Activated T-cell treated with anti-CD3 and anti-CD28 coated beads, Interleukin-2, amount 50 U/mL, for 72 hours (primary cell): ENCODE data around the gene NEU4. TPM values are rescaled to one million over a fixed set of nuclear protein-coding genes. Genes with fewer than 3 reads are reported as not detected.
A peak's percentile ranks its signal among the peaks of the same experiment; 100 is the strongest.
"Not testable (repeated sequence)": the region's sequence is repeated elsewhere in the genome, so short reads cannot be mapped to it uniquely, and the experiment has no call there.

Experiments used
- ATAC-seq, 2 donors: fragments of 150-1000 bp; cut with Tn5 transposase; replicated peaks in 1 of 2; 2 replicates each; pipeline ENCODE4 v1.10.0; 2021; ENCODE audit warnings: moderate library complexity in 2 of 2, mild to moderate bottlenecking in 1 of 2
- DNase-seq, 2 donors: peaks; one replicate each; pipeline ENCODE4 v3.0.0; 2021 to 2022; ENCODE audit warnings: mixed read lengths in 1 of 2
- H3K27ac Mint-ChIP-seq: one replicate; pipeline ENCODE4 v1.8.0; 2022; ENCODE audit warnings: mild to moderate bottlenecking, moderate library complexity, mixed read lengths
- H3K27me3 Mint-ChIP-seq: one replicate; pipeline ENCODE4 v1.8.0; 2022; ENCODE audit warnings: low read depth, mixed read lengths
- H3K36me3 Mint-ChIP-seq, 2 donors: one replicate each; pipeline ENCODE4 v1.8.0; 2022; ENCODE audit warnings: mixed read lengths in 2 of 2, mild to moderate bottlenecking in 1 of 2; ENCODE audit not compliant: insufficient read depth in 2 of 2
- H3K4me1 Mint-ChIP-seq: one replicate; pipeline ENCODE4 v1.8.0; 2022; ENCODE audit warnings: low read depth, mixed read lengths
- H3K4me3 Mint-ChIP-seq, 2 donors: one replicate each; pipeline ENCODE4 v1.8.0; 2022; ENCODE audit warnings: mild to moderate bottlenecking in 2 of 2, mixed read lengths in 2 of 2, moderate library complexity in 2 of 2
- H3K9me3 Mint-ChIP-seq, 2 donors: one replicate each; pipeline ENCODE4 v1.8.0; 2022; ENCODE audit warnings: mixed read lengths in 2 of 2
- total RNA-seq, 2 donors: library from RNA; stranded (reverse); gene quantifications; one replicate each; pipeline ENCODE4 v1.2.3, GENCODE V29; 2022

The NEU4 gene
- total RNA-seq, 2 donors from 2014 or later = 0.37 to 1.4 TPM

DNA sequence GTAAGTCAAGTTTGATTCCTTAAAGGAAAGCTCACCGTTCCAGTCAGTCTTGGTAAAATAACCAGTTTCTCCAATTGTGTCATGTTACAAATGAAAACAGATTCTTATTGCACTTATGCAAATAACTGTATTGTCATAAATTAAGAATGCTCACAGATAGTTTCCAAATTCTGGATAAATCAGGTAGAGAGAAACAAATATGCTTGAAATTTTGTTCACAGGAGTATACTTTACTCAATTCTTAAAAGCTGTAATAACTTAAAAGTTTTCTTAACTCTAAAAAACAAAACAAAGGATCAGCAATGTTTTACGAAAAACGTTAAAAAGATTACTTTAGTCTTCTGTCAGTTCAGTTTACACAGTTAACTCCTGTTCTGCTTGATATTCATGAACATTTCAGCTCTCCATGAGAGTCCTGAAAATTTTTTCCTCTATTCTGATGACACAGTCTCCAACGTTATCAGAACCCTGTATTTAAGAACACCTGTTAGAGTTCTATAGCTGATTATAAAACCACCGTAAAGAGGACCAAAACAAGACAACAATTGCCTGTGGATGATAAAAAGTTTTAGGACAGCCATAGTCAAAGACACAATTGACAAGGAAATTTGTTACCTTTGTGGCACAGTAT lies 27.9 kb upstream of the NEU4 start:
- DNase-seq (no peak), ATAC-seq (no peak)
- Mint-ChIP-seq H3K4me3 (no peak overlapping the region), H3K4me1 (no peaks in the 10 kb centered on the region), H3K27ac (no peak overlapping the region), H3K36me3 (peaks cover 4 to 5% of the 10 kb centered on the region in 2 donors), H3K9me3 (peaks cover 0 to 4% of the 10 kb centered on the region in 2 donors), H3K27me3 (no peaks in the 10 kb centered on the region)

DNA sequence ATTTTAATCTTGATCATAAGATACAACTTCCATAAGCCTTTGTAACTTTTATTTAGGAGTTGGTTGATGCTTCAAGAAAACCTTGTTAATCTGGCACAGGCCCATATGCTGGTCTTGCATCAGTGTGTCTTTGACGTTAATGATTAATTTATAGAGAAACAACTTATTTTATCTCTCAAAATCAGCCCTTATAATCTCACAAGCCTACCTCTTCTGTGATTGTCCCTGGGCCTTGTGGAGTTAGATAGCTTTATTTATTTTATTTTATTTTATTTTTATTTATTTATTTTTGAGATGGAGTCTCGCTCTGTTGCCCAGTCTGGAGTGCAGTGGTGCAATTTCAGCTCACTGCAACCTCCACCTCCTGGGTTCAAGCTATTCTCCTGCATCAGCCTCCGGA lies 26.9 kb upstream of the NEU4 start:
- not testable (repeated sequence) for H3K4me3 Mint-ChIP-seq, H3K27me3 Mint-ChIP-seq, H3K4me1 Mint-ChIP-seq, DNase-seq, ATAC-seq, H3K36me3 Mint-ChIP-seq, H3K27ac Mint-ChIP-seq, H3K9me3 Mint-ChIP-seq

DNA sequence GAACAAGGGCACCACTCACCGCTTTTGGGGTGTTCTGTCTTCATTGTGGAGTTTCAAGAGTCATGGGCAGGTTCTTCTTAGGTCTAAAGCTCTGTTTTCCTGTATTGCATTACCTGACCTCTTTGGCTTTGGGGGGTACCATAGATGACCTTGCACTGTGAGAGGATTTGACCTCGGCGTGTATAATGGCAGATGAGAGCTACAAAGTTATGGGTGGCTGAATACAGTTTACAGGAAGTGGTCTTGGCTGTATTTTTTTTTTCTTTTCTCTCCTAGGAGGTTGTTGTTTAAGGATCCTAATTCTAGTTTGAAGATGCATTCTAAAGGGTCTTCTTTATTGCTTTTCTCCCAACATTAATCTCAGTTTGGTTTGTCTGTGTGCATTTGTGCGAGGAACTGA lies 20.9 kb upstream of the NEU4 start:
- H3K27ac Mint-ChIP-seq = peak overlapping the region; percentile 58
- peaks cover 17% of the 10 kb centered on the region for H3K27me3 Mint-ChIP-seq
- peak overlapping the region; percentile 12 to 32 for H3K4me3 Mint-ChIP-seq
- DNase-seq (no peak), ATAC-seq (peak in 1 of 2 donors; percentile 7)
- peaks cover 9 to 23% of the 10 kb centered on the region in 2 donors for H3K36me3 Mint-ChIP-seq
- peaks cover 2 to 11% of the 10 kb centered on the region in 2 donors for H3K9me3 Mint-ChIP-seq
- H3K4me1 Mint-ChIP-seq = peaks cover 32% of the 10 kb centered on the region

DNA sequence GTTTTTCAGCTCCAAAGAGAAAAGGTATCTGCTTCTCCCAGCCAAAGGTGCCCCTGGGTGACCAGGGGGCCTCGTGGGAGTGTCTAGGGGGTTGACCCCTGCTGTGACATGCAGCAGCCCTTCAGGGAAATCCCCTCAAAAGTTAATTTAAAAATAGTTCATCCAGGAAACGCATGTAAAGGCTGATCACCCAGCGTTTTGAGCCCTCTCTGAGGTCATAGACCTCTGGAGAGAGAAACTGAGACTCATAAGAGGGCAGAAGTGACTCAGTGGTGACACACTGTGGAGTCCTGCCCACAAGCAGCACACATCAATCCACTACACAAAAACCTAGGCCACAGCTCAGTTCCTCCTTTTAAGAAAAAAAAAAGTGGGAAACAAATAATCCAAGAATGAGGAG lies 20.4 kb upstream of the NEU4 start:
- H3K9me3 Mint-ChIP-seq = peaks cover 2 to 10% of the 10 kb centered on the region in 2 donors
- H3K27me3 Mint-ChIP-seq = peaks cover 17% of the 10 kb centered on the region
- peak overlapping the region; percentile 55 for H3K27ac Mint-ChIP-seq
- peaks cover 8 to 21% of the 10 kb centered on the region in 2 donors for H3K36me3 Mint-ChIP-seq
- H3K4me1 Mint-ChIP-seq = peaks cover 32% of the 10 kb centered on the region
- peak overlapping the region; percentile 12 to 32 for H3K4me3 Mint-ChIP-seq
- DNase-seq (peak; percentile 63 to 64), ATAC-seq (peak; percentile 96 to 97)

DNA sequence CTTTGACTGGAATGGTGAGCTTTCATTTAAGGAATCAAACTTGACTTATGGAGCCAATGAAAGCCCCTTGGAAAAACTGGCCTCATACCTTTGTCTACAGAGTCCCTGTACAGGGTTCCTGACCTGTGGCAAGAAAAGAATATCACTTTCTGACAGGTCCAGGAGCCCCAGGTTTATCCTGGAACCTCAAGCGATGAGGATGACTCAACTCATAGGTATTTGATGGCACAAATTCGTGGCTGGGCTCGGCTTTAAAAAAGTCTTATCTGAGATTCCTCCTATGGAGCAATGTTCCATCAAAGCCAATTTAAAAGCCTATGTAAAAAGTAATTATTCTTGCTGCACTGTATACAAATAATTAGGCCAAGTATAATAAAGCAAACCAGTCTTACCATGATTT lies 17.6 kb upstream of the NEU4 start:
- peaks cover 21% of the 10 kb centered on the region for H3K27me3 Mint-ChIP-seq
- not testable (repeated sequence) for H3K27ac Mint-ChIP-seq, DNase-seq, H3K4me3 Mint-ChIP-seq, ATAC-seq
- H3K36me3 Mint-ChIP-seq = peaks cover 8 to 21% of the 10 kb centered on the region in 2 donors
- H3K9me3 Mint-ChIP-seq = peaks cover 2 to 10% of the 10 kb centered on the region in 2 donors
- H3K4me1 Mint-ChIP-seq = peaks cover 32% of the 10 kb centered on the region

DNA sequence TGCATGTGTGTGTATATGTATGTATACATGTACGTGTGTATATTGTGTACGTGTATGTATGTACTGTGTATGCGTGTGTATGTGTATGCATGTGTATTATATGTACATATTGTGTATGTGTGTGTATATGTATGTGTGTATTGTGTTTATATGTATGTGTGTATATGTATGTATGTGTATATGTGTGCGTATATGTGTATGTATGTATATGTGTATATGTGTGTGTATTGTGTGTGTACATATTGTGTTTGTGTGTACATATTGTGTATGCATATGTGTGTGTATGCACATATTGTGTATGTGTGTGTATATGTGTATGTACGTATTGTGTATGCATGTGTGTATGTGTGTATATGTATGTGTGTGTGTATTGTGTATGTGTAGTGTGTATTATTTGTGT lies 15.6 kb upstream of the NEU4 start:
- peaks cover 2 to 6% of the 10 kb centered on the region in 2 donors for H3K9me3 Mint-ChIP-seq
- H3K27me3 Mint-ChIP-seq = peaks cover 12% of the 10 kb centered on the region

DNA sequence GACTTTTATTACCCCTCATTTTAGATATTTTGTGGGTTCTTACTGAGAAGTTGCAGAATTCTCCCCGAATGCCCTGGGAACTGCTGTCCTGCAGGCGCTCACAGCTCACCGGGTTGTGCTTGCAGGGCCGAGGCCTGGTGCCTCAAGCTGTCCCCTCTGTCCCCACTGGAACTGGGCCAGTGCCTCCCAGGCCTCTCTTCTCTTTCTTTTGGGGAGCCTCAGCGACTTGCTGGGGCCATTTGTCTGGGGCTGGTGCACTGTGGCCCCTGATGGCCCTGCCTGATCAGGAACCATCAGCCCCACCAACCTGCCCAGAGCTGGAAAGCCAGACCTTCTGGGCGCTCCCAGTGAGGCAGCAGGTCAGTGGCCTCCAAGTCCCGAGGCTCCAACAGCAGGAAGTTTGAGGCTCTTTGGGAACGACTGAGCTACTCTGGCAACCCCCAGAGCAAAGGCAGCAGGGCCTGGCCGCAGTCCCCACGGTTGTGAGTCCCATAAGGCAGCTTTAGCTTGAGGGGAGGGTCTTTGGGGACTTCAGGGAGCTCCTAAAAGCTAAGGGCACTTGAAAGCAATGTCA lies 14.7 kb upstream of the NEU4 start:
- Mint-ChIP-seq H3K27me3 (peaks cover 12% of the 10 kb centered on the region), H3K9me3 (peaks cover 0 to 3% of the 10 kb centered on the region in 2 donors), H3K36me3 (peaks cover 3 to 13% of the 10 kb centered on the region in 2 donors), H3K27ac (no peak overlapping the region), H3K4me1 (peaks cover 3% of the 10 kb centered on the region), H3K4me3 (no peak overlapping the region)
- ATAC-seq (no peak), DNase-seq (no peak)

More for the DNA sequence above, 15.6 kb upstream of the NEU4 start:
- Mint-ChIP-seq H3K4me3 (no peak overlapping the region), H3K27ac (no peak overlapping the region), H3K4me1 (peaks cover 12% of the 10 kb centered on the region), H3K36me3 (peaks cover 6 to 21% of the 10 kb centered on the region in 2 donors)
- DNase-seq = no peak
- ATAC-seq = no peak

GRCh38 chr2:241795021-241795999 lies 13.7 kb upstream of the NEU4 start:
- DNase-seq (no peak), ATAC-seq (no peak)
- H3K27ac Mint-ChIP-seq = no peak overlapping the region
- peaks cover 12% of the 10 kb centered on the region for H3K27me3 Mint-ChIP-seq
- peaks cover 0 to 3% of the 10 kb centered on the region in 2 donors for H3K9me3 Mint-ChIP-seq
- H3K4me3 Mint-ChIP-seq = no peak overlapping the region
- peaks cover 3 to 9% of the 10 kb centered on the region in 2 donors for H3K36me3 Mint-ChIP-seq
- H3K4me1 Mint-ChIP-seq = no peaks in the 10 kb centered on the region

- H3K36me3 Mint-ChIP-seq = peaks cover 0 to under 1% of the 10 kb centered on the region in 2 donors
- no peaks in the 10 kb centered on the region for H3K4me1 Mint-ChIP-seq
- no peak overlapping the region for H3K27ac Mint-ChIP-seq
- DNase-seq = no peak
- no peak for ATAC-seq
- H3K9me3 Mint-ChIP-seq = no peaks in the 10 kb centered on the region
- H3K4me3 Mint-ChIP-seq = no peak overlapping the region
- peaks cover 6% of the 10 kb centered on the region for H3K27me3 Mint-ChIP-seq
Observed at GRCh38 chr2:241796209-241796608, 12.8 kb upstream of the NEU4 start.

GRCh38 chr2:241796610-241797138 lies 12.3 kb upstream of the NEU4 start:
- Mint-ChIP-seq H3K36me3 (no peaks in the 10 kb centered on the region), H3K4me1 (no peaks in the 10 kb centered on the region), H3K4me3 (no peak overlapping the region), H3K27me3 (peaks cover 5% of the 10 kb centered on the region), H3K9me3 (no peaks in the 10 kb centered on the region), H3K27ac (no peak overlapping the region)
- ATAC-seq (no peak), DNase-seq (no peak)

DNA sequence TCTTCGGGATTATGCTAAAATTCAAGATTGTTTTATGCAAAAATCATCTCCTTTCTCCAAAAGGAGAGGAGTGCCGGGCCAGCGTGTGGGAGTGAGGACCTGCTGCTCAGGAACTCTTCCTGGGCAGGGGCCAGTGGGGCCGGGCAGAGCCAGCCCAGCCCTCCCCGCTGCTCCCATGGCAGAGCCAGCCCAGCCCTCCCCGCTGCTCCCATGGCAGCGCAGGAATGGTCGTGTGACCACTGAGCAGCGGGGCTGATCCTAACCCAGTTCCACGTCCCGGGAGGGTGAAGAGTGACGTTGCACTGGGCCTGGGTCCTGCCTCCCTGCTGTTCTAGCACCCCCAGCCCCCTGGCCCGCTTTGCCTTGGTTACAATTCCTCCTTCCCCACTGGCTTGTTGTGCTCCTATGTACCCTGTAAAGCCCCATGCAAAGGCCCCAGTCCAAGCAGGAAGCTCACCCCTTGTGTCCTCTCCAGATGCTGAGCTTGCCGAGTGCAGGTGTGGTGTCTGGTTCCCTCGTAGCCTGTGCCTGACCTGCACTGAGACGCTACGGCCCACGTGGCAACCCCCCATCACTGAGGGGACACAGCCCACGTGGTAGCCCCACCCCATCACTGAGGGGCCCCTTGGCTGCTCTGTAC lies 11.4 kb upstream of the NEU4 start:
- no peaks in the 10 kb centered on the region for H3K36me3 Mint-ChIP-seq
- H3K27ac Mint-ChIP-seq = no peak overlapping the region
- no peaks in the 10 kb centered on the region for H3K4me1 Mint-ChIP-seq
- H3K27me3 Mint-ChIP-seq = peaks cover 5% of the 10 kb centered on the region
- H3K4me3 Mint-ChIP-seq = no peak overlapping the region
- no peak for DNase-seq
- H3K9me3 Mint-ChIP-seq = no peaks in the 10 kb centered on the region
- no peak for ATAC-seq

DNA sequence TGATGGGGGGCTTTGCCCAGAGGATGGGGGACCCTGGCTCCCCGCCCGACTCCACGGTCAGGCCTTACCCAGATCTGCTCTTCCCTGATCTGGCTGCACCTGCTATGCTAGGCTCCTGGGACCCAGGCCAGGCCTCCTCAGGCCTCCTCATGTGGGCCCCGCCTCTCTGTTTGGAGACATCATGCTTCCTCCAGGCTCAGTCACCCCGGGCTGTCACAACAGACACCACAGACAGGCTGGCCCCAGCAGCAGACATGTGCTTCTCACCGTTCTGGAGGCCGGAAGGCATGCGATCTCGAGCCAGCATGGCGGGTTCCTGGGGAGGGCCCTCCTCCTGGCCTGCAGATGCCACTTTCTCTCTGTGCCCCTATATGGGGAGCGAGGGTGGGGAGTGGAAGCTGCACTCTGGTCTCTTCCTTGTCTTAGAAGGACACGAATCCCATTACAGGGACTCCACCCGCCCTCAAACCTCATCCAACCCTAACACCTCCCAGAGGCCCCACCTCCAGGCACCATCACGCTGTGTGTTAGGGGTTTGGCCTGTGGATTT lies 10.8 kb upstream of the NEU4 start:
- H3K9me3 Mint-ChIP-seq = no peaks in the 10 kb centered on the region
- no peak for ATAC-seq
- H3K4me3 Mint-ChIP-seq = no peak overlapping the region
- H3K27ac Mint-ChIP-seq = no peak overlapping the region
- H3K27me3 Mint-ChIP-seq = peaks cover 5% of the 10 kb centered on the region
- no peak for DNase-seq
- H3K36me3 Mint-ChIP-seq = no peaks in the 10 kb centered on the region
- H3K4me1 Mint-ChIP-seq = peaks cover 1% of the 10 kb centered on the region
